DMS114 treated with DMSO at 0.1 percent for 48 hours (cell line): ENCODE measurements around the gene SSTR3.
"Not testable (repeated sequence)": the region's sequence is repeated elsewhere in the genome, so short reads cannot be mapped to it uniquely, and the experiment has no call there.

Experiments used
- DNase-seq: peaks from one replicate; lab custom pipeline; 2025; ENCODE audit not compliant: unreplicated experiment; lab: John Stamatoyannopoulos, UW

The SSTR3 gene

DNA sequence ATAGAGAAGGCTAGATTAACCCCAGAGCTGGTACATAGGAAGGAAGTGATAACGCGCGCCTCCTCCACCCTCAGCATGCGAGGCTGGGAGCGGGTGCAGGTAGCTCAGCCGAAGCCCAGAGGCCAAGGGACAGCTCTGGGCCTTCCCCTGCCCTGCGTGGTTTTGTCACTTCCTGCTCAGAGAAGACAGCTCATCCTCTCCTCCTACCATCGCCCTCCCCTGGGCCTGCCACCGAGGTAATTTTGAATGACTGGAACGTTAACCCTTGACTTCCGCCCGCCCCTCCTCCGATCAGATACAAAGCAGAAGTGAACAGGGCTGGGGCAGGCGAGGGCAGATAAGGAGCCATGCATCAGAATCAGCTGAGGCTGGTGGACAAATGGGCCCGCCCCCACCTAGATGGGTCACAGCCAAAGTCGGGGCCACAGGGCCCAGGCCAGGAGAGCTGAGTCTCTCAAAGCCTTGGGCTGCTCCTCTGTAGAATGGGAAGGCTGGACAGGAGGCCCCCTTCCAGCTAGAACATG lies 30.2 kb upstream of the SSTR3 start:
- DNase-seq = no peak

DNA sequence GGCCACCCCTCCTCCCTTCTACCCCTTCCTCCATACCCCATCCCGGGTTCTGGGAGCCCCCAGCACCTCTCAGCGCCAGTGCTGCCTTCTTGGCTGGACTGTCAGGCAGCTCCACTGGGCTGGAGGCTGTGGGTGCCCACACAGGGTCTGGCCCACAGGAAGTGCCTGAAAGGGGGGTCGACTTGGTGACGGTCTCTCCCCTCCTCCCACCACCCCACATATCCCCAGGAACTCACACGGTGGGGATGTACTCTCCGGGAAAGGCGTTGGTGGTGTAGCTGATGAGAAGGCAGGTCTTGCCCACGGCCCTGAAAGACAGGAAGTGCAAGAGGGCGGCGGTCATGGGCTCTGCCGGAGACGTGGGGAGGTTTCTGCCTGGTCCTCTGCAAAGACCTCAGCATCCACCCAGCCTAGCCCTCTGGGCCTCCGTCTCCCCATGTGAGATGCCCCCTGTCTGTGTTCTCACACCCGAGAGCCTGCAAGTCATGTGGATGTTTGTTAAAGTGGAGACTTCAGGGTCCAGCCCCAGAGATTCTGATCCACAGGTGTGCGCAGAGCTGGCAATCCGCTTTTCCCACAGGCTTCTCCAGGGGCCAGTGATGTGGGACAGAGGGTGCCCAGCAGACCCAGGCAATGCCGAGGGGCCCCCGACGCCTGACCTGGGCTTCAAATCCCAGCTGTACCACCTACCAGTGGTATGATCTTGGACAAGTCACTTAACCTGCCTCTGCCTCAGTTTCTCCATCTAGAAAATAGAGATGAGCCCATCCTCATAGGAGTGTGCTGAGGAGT lies 29.3 kb upstream of the SSTR3 start:
- no peak for DNase-seq

DNA sequence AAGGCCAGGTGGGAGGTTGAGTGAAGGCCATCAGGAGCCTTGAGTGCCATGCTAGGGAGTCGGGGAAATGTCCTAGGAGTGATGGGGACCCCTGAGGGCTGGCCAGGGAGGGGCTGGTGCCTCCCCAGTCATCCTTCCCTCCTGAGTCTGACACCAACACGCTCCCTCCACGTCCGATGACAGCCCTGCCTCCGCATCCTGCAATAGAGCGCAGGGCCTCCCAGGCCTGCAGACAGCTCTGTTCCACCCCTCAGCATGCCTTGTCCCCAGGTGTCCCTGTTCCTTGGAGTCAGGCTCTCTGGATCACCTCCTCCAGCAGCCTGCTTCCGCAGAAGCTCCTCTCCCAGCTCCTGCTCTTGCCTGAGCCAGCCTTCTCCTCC lies 28.7 kb upstream of the SSTR3 start:
- no peak for DNase-seq

DNA sequence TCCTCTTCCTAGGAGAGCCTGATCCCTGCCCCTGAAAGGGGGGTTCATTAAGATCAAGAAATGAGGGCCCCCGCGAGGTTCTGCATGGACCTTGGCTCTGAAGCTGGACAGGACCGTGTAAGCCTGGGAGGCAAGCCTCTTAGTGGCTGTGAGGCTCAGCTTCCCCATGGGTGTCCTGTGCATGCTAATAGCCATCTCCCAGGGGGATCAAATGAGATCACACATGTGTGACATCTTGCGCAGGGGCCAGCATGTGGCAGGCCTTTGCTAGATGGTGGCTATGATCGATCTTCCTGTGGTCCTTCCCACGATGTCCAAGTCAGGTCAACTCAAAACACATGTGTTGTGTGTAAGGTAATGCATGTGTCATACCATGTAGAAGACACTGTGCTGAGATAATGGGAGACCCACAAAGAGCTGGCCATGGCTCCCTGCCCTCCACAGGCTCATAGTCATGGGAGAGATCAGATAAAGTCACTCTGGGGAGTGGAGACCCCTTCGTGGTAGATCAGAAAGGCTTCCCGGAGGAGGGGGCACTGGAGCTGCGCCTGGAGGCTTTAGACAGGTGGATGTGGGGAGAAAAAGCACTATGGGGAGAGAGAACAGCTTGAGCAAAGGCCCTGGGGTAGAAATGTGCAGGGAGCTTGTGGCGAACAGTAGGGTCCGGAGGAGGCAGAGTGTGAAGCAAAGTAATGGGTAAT lies 28.1 kb upstream of the SSTR3 start:
- no peak for DNase-seq

DNA sequence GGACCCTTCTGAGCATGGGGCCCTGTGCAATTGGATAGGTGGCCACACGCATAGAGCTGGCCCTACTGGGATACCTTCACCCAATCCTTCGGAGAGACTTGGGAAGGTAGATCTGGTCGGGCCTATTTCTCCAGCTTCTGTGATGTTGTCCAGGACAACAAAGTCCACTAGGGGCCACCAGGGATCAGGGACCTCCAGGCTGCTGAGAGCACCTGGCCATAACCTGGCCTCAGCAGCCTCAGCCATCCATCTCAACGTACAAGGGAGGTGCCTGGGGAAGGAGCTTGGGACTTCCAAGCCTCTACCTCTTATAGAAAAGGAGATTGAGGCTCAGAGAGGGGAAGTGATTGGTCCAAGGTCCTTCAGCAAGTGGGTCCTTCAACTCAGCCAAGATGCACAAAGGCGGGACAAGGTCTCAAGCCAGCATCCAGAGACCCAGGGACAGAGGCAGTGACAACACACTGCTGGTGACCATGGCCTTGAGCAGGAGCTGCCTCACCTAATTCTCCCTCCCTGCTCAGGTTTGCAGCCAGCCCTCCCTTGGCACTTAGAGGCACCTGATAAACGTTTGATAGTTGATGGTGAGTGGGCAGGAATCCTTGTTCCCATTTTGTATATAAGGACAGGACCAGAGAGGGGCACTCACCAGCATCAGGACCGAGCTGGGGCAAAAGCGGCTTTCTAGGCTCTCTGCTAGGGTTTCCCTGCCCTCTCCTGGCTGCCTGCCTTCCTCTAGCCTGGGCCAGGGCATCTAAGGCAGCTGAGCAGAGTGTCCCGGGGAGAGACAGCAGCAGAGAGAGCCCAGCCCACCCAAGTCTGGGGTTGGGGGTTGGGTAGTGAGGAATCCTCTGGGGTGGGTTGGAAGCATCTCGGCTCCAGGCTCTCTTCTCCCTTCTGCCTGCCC lies 27.3 kb upstream of the SSTR3 start:
- DNase-seq = no peak

DNA sequence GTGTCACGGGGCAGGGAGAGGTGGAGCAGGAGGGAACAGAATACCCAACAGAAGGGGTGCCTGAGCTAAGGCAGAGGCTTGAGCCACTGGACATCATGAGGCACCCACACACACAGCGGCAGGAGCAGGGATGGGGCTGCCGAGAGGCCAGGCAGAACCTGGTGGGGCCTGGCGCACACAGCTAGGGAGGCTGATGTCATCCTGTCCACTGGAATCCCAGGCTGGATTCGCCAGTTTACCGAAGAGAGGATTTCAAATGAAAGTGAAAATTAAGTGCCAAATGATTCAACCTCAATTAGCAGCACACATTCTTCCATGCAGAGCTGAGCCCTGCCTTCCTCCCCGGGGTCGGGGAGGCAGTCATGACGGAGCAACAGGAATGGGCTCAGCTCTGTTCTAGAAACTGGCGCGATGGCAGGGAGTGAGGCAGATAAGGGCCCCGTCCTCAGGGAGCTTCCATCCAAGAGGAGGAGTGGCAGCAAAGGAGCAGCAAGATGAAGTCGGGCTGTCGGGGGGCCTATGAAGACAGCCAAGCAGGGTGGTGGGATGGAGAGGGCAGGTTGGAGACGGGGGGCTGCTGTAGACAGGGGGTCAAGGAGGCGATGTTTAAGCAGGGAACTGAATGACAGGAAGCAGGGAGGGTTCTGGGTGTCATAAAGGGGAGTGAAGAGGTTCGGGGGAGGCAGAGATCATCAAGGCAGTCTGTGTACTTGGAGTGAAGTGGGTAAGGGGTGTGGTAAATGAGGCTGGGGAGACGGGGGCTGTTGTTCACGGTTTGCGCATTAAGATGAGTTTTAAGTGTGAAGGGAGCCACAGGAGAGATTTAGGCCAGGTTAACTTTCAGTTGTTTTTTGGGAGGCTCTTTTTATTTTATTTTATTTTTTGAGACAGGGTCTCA lies 25.3 kb upstream of the SSTR3 start:
- DNase-seq = no peak

DNA sequence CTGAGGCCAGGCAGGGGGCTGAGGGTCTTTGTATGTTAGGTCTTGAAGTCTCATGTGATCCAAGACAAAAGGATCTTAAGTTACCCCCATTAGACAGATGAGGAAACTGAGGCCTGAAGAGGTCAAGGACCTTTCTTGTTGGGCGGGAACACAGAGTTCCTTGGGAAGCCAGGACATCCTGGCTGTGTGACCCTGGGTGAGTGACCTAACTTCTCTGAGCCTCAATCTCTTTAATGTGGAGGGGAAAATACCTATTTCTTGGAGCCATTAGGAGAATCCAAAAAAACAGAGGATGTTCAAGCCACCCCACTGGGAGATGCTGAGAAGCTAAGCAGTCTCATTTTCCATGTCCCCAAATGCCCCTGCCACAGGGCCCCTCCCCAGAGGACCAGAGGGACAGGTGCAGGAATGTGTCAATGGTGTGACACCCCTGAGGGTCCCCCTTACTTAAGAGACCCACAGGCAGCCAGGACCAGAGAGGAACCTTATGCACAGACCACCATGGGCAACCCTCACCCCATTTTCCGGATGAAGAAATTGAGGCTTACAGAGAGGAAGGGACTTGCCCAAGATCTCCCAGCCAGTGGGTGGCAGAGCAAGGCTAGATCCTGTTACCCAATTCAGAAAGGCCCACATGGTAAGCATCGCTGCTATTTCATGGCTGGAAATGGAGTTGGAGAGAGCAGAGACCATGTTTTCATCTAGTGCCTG lies 23.8 kb upstream of the SSTR3 start:
- DNase-seq = no peak

DNA sequence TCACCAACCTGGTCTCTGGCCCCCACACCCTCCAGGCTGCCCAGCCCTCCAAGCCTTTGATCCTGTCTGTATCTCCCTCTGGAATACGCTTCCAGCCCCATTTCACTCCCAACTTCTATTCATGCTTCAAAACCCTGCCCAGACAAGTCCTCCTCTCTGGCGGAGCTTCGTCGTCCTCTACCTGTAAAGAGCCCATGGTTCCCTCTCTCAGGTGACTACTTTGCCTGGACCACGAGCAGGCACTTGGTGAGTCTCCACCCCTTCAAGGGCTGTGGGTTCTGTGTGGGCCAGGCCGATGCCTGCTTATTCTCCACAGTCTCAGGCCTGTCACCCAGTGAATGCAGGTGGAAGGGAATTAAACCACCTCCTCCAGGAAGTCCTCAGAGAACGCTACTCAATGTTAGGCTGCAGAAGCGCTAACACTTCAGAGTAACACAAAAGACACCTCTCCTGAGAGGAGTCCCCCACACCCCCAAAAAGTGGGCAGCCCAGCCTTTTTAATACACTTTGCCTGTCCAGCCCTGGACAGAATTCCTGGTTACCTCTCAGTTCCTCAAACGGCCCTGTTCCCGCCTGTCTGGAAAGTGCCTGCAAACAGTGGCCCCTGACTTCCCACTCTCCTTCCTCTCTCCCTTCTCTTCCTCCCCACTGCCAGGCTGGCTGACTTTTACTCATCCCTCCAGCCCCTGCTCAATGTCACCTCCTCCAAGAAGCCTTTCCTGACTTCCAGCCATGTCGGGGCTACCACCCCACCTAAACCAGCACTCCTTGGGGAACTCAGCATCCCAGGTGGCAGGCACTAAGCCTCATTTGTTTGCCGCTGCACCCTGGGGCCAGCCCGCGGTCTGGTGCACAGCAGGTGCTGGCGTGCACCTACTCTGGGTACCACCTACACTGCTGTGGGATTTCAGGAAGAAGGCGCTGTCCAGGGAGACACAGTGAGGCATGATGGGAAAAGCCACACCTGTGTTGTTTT lies 22.7 kb upstream of the SSTR3 start:
- DNase-seq = no peak

DNA sequence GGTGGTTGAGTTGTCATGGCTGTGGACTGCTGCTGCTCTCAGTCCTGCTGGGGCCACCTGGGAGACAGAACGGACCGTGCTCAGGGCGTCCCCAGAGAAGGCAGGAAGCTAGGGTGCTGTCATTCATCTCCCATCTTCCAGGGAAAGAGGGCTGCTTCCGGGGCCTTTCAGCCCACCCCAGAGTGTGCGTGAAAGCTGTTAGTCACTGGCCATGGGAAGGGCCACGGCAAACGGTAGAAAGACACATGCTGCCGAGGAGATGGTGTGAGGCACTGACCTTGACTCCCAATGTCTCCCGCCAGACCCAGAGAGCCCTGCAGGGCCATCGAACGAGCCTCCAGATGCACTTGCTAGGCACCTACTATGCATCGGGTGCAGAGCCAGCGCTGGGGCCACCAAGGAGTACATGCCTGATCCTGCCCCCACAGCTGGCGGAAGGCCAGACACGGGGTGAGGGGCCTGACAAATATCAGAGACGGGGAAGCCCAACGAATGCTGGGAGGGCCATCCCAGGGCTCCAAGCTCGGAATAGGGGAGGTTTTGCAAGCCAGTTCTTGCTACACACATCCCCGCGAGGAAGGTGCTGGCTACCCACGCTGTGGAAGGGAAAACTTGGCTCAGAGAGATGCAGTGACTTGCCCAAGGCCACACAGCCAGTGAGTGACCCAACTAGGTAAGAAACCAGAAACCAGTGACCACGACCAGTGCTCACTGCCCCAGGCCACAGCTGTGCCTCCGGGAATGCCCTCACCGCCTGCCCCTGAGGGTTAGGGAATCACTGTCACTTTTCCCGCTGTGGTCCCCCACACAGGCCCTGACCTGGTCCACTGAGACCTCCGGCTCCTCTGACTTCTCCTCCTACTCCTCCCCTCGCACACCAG lies 21.7 kb upstream of the SSTR3 start:
- no peak for DNase-seq

DNA sequence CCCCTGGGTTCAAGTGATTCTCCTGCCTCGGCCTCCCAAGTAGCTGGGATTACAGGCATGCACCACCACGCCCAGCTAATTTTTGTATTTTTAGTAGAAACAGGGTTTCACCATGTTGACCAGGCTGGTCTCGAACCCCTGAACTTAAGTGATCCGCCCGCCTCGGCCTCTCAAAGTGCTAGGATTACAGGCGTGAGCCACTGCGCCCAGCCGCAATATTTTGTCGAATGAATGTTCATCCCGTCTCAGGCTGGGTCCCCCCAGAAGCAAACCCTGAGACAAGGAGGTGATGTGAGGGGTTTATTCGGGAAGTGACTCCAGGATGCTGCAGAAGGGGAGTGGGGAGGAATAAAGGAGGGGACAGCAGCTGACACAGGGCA lies 21.1 kb upstream of the SSTR3 start:
- DNase-seq = not testable (repeated sequence)

DNA sequence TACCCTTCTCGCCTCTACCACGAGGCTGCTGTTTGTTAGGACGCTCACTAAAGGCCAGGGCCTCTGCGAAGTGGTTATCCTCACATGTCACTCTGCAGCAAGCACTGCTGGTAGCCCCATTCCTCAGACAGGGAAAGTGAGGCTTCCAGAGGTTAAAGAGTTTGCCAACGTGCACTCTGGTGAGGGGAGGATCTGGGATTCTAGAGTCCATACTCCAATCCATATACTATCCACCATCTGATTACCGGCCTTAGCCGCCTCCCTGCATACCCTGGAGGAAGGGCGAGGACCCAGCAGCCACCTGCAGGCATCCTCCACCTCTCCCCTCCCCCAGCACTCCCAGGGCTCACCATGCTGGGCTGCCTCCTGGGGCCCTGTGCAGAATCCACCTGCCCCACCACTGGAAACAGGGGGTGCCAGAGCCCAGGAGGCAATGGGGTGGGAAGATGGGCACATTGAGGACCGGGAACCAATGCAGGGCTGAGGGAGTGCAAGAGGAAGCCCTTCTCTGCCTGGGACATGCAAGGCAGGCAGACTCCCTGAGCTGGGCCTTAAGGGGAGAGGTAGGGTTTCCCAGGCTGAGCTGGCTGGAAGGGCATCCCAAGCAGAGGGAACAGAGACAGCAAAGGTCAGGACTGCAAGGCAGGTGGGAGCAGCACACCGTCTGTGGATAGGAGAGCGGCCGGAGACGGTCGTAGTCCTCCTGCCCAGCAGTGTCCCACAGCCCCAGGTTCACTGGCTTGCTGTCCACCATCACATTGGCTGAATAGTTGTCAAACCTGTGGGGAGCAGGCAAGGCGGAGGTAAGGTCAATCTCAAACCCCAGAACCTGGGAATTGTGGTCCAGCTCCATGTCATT lies 20.1 kb upstream of the SSTR3 start:
- no peak for DNase-seq

DNA sequence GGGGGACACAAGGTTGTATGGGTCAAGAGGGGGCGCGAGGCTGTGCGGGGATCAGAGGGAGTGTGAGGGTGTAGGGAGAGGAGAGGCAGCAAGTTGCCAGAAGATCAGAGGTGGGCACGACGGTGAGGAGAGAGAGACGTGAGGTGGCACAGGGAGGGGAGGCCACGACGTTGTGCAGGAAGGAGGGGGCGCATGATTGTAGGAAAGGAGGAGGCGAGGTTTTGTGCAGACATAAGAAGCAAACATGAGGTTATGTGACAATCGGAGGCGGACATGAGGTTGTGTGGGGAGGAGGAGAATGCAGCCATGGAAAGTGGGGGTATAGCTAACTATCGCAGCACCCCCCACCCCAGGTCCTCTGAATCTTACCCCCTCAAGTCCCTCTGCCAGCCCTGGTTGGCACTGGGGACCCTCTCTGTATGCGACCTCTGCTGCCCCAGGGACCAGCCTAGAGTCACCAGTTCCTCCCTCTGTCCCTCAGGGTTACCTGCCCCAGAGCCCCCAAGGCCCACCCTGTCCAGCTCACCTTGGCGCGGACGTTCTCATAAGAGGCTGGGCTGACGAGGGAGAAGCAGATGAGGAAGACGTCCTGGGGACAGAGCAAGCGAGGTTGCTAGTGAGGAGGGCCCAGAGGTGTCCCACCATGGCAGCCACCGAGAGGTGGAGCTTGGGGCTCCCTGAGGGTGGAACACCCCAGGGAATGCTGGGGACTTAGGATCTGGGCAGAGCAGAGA lies 19.3 kb upstream of the SSTR3 start:
- no peak for DNase-seq

DNA sequence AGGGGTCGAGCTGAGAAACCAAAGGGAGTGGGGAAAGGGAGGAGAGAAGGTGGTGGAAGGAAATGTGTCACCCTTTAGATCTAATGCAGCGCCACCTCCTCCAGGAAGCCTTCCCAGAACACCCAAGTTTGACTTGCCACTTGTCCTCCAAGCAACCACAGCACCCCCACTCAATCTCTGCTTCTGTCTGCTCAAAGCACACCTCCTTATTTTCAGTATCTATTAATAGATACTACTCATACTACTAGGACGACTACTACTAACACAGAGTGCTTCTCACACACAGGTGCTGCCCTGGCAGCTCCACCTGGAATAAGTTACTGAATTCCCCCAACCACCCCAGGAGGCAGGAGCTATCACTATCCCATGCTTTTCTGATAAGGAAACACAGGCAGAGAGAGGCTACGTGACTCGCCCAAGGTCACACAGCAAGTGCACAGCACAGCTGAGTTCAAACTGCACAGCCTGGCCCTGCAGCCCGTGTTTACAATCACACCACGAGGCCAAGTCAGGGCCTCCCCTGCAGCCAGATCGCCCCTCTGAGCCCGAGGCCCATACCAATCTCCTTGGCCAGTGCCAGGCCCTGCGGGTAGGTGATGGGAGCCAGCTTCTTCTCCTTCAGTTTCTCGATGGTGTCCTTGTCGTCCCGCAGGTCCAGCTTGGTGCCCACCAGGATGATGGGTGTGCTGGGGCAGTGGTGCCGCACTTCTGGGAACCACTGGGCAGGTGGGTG lies 18.6 kb upstream of the SSTR3 start:
- no peak for DNase-seq

DNA sequence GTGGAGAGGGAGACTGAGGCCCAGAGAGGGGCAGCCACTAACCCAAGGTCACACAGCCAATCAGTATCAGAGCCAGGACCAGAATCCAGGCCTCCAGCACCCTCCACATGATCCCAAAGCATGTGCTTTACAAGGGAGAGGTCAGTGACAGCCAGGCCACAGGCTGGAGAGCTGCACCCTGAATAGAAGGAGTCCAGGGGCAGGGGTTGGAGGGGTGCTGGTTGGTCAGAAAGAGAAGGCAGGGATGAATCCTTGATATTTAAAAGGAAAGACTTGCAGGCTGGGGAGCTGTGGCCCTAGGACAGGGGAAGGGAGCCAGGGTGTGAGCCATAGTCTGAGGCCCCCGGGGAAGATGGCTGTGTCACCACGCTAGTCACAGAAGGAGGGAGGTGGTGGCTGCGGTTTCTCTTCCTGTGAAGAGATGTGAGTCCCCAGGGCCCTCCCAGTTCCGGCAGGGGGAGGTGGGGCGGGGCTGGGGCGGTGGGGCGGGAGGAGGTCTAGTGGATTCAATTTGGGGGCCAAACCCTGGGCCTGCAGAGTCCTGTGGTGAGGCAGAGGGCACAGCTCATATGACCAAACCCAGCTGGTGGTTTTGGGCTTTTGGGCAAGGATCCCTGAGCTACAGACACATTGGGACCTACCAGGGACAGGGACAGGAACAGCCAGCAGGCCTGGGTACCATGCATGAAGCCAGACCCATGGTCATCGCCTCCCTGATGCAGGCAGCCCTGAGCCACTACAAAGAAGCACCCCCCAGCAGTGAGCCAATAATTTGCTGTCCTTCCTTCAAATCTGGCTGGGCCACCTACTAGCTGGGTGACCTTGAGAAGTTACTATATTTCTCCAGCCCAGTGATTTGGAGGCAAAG lies 17.8 kb upstream of the SSTR3 start:
- no peak for DNase-seq
